ENCODE results near the gene AKNA.

GRCh38 chr9:114344188-114344566 is 43.6 kb downstream of the AKNA start:
- TF ChIP-seq POLR2A (IDR thresholded peaks at IDR 0.05): no peak
- no peak for TF ChIP-seq CTCF (IDR thresholded peaks at IDR 0.05)
